AG10803 (cell line): ENCODE data around the gene HLA-DRA.
A peak's percentile ranks its signal among the peaks of the same experiment; 100 is the strongest.
"Not testable (repeated sequence)": the region's sequence is repeated elsewhere in the genome, so short reads cannot be mapped to it uniquely, and the experiment has no call there.

Experiments used
- DNase-seq: peaks from one replicate; pipeline ENCODE4 v3.0.0; 2010; ENCODE audit warnings: low read depth
- H3K4me3 ChIP-seq: 2 replicates; pipeline ENCODE4 v1.5.1; 2011; ENCODE audit warnings: mild to moderate bottlenecking, low read length, control low read depth
- TF ChIP-seq, protein P1 (sequence below): conservative IDR thresholded peaks from 2 replicates; pipeline ENCODE4 v1.5.1; 2011; ENCODE audit warnings: mild to moderate bottlenecking, low read length, control low read depth, inconsistent platforms

Gene HLA-DRA

DNA sequence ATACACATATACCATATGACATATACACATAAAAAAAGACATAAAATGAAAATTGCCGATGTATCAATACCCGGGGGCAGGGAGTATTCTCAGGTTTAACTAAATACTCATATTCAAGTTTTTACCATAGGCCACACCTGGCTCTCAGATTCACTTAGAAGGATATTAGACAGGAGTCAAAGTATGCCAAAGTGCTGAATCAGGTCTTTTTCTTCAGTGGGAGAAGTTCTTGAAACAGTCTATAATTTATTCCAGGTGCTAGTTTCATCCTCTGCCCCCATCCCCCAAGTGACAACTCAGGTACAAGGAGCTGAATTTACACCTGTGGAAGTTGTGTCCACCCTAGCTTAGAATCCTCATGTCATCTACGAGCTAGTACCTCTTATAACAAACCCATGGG, 8.5 kb upstream of the HLA-DRA start:
- DNase-seq = no peak
- TF ChIP-seq, protein P1, sequence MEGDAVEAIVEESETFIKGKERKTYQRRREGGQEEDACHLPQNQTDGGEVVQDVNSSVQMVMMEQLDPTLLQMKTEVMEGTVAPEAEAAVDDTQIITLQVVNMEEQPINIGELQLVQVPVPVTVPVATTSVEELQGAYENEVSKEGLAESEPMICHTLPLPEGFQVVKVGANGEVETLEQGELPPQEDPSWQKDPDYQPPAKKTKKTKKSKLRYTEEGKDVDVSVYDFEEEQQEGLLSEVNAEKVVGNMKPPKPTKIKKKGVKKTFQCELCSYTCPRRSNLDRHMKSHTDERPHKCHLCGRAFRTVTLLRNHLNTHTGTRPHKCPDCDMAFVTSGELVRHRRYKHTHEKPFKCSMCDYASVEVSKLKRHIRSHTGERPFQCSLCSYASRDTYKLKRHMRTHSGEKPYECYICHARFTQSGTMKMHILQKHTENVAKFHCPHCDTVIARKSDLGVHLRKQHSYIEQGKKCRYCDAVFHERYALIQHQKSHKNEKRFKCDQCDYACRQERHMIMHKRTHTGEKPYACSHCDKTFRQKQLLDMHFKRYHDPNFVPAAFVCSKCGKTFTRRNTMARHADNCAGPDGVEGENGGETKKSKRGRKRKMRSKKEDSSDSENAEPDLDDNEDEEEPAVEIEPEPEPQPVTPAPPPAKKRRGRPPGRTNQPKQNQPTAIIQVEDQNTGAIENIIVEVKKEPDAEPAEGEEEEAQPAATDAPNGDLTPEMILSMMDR = no peak
- H3K4me3 ChIP-seq = no peak overlapping the region

DNA sequence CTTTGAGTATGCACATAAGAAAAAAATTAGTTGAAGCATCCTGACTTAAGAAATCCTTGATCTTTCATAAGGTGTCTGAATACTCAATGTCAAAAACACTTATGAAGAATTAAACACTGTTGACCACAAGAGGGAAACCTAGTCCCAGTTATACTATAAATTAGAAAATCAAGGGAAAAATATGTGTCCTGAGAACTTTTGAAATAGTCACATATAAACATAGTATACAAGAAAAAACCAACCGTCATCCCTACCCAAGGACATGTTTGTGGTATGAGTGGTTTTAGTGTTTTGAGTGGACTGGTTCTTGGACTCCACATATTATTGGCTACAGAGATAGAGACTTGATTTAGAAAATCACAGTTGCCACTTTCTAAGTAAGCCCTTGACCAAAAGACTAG, 7.6 kb upstream of the HLA-DRA start:
- TF ChIP-seq, protein P1 = peak; percentile 41
- no peak overlapping the region for H3K4me3 ChIP-seq
- DNase-seq = peak; percentile 22

DNA sequence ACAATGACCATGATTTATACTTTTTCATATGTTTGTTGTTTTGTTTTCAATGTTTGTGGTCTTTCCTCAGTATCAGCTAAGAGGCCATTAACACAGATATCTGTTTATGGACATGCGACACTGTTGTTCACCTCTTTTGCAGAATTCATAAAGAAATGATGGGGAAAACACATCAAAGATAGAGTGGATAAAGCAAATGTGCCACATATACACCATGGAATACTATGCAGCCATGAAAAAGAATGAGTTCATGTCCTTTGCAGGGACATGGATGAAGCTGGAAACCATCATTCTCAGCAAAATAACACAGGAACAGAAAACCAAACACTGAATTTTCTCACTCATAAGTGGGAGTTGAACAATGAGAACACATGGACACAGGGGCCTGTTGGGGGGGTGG, 5.7 kb upstream of the HLA-DRA start:
- DNase-seq, H3K4me3 ChIP-seq: not testable (repeated sequence)

DNA sequence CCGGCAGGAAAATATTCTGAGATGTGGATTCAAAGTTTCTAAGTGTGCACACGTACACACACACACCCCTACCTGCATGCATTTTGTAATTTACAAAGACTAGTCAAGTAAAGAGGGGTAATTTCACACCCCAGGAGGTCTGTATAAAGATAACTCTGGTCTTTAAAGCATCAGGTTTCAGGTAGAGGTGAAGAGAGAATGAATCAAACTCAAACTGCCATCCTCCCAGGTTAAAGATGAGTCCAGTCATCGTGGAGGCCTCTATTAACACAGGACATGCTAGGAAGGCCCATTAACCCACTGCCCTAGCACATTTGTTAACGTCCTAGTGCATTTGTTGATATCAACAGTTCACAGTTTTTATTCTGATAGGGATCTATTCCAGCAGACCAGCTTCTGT, 3.5 kb upstream of the HLA-DRA start:
- TF ChIP-seq, protein P1 = no peak
- no peak overlapping the region for H3K4me3 ChIP-seq
- DNase-seq = no peak

DNA sequence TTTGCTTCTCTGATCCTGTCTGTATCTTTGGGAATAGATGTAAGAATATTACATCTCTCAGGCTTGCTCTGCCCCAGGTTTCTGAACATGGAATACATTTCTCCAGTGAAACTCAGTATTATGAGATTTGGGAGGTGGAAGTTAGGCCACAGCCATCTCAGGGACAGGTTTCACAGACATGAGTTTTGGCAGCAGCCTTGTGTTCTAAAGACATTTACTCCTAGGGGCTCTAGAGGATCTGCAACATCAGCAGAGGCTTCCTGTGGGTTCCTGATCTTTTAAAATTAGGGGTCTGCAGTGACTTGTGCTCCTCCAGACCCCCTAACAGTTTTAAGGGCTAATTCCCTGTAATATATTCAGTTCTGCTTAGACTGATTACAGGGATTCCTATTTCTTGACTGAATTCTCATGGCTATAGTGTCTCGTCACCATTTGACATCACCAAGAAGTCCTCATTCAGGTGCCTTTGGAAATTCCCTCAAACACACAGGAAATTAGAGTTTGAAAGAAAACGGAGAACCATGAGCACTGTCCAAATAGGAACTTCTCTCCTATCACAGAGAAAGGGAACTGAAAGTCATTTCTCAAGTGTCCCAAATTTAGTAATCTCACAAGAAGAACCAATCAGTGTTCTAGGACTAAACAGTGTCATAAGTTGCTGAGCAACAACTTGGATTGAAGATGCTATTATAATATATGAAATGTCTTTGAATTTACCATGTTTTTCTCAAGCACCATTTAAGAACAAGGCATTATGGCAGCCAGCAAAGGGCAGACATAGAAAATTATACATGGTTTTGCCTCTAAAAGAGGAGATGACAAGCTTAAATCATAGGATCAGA, 2.5 kb upstream of the HLA-DRA start:
- TF ChIP-seq, protein P1 = no peak
- peak; percentile 18 for DNase-seq
- no peak overlapping the region for H3K4me3 ChIP-seq

DNA sequence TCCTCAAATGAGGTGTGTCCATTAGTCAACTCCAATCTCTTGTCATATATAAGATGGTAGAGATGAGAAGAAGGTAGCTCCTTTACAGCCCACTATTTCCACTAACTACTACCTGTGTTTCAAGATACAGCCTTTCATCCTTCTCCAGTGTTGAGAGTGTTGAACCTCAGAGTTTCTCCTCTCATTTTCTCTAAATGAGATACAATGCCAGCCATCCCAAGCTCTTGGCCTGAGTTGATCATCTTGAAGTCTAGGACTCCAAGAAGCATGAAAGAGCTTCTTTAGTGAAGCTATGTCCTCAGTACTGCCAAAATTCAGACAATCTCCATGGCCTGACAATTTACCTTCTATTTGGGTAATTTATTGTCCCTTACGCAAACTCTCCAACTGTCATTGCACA, 548 bp upstream of the HLA-DRA start:
- DNase-seq = no peak
- TF ChIP-seq, protein P1 = no peak
- no peak overlapping the region for H3K4me3 ChIP-seq

DNA sequence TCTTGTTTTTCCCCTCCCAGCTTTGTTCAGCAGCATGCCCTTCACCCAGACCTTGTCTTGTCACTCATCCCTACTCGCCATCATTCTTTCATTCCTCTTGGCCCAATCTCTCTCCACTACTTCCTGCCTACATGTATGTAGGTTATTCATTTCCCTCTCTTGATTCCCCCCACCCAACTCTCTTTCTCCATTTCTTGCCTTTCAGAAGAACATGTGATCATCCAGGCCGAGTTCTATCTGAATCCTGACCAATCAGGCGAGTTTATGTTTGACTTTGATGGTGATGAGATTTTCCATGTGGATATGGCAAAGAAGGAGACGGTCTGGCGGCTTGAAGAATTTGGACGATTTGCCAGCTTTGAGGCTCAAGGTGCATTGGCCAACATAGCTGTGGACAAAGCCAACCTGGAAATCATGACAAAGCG, 2.6 kb downstream of the HLA-DRA start:
- H3K4me3 ChIP-seq = no peak overlapping the region
- DNase-seq = no peak
- TF ChIP-seq, protein P1 = no peak
